IMR-90 (cell line): ENCODE results near the gene PHAF1. TPM values are rescaled to one million over a fixed set of nuclear protein-coding genes. Genes with fewer than 3 reads are reported as not detected.

ENCODE experiments used
- ATAC-seq: fragments of 200-7000 bp; cut with Tn5 transposase; 2 replicates; pipeline ENCODE4 v1.9.1; 2020; ENCODE audit warnings: low read depth, mild to moderate bottlenecking, moderate library complexity
- BruUV-seq: library from RNA; stranded (reverse); fragments of 400-500 nt; replicated peaks from 2 replicates; lab custom pipeline; 2021; lab: Mats Ljungman, UMichigan
- CTCF ChIA-PET: fragments of 300-600 bp; formaldehyde crosslinking; extraction: SDS; loops from one replicate; lab custom pipeline; 2021; ENCODE audit warnings: antibody characterized with exemption; lab: Yijun Ruan, JAX
- POLR2A ChIA-PET: fragments of 300-600 bp; sonication (Branson Sonifier 250); formaldehyde crosslinking; loops from one replicate; lab custom pipeline; 2022; ENCODE audit warnings: antibody characterized with exemption; ENCODE audit not compliant: unreplicated experiment; lab: Charles Lee
- DNase-seq: peaks from one replicate; pipeline ENCODE4 v3.0.0; 2013
- H2AFZ ChIP-seq: replicated peaks from 2 replicates; pipeline ENCODE3; 2013; ENCODE audit warnings: low read length, mild to moderate bottlenecking; ENCODE audit not compliant: poor library complexity
- H2AK5ac ChIP-seq: 2 replicates; pipeline ENCODE4 v1.6.1; 2013; ENCODE audit warnings: low read depth, low read length, inconsistent platforms
- H2AK9ac ChIP-seq: replicated peaks from 2 replicates; pipeline ENCODE3; 2013; ENCODE audit warnings: mild to moderate bottlenecking, low read depth, low read length, moderate library complexity; ENCODE audit not compliant: poor library complexity
- H2BK120ac ChIP-seq: 2 replicates; pipeline ENCODE4 v1.6.1; 2013; ENCODE audit warnings: low read depth, low read length, inconsistent platforms
- H2BK15ac ChIP-seq: 3 replicates; pipeline ENCODE4 v1.6.1; 2013; ENCODE audit warnings: low read depth, low read length, inconsistent platforms
- H2BK20ac ChIP-seq: 2 replicates; pipeline ENCODE4 v1.6.1; 2013; ENCODE audit warnings: low read depth, mild to moderate bottlenecking, inconsistent platforms, low read length, moderate library complexity
- H2BK5ac ChIP-seq: 2 replicates; pipeline ENCODE4 v1.6.1; 2013; ENCODE audit warnings: mild to moderate bottlenecking, low read depth, low read length, inconsistent platforms; ENCODE audit not compliant: poor library complexity, severe bottlenecking
- H3K14ac ChIP-seq: replicated peaks from 2 replicates; pipeline ENCODE4 v1.6.1; 2013; ENCODE audit warnings: low read depth, low read length, inconsistent platforms
- H3K18ac ChIP-seq: 2 replicates; pipeline ENCODE4 v1.6.1; 2013; ENCODE audit warnings: low read depth, low read length, control low read depth
- H3K23ac ChIP-seq: 2 replicates; pipeline ENCODE4 v1.6.1; 2013; ENCODE audit warnings: low read depth, low read length, inconsistent platforms
- H3K27ac ChIP-seq: 2 replicates; pipeline ENCODE4 v1.5.1; 2013; ENCODE audit warnings: mild to moderate bottlenecking, control low read depth, low read length; ENCODE audit not compliant: insufficient read depth
- H3K27me3 ChIP-seq: 2 replicates; pipeline ENCODE4 v1.6.1; 2013; ENCODE audit warnings: low read length; ENCODE audit not compliant: control insufficient read depth, insufficient read depth
- H3K36me3 ChIP-seq: 2 replicates; pipeline ENCODE4 v1.6.1; 2013; ENCODE audit warnings: low read length, mixed read lengths; ENCODE audit not compliant: control insufficient read depth, insufficient read depth
- H3K4ac ChIP-seq: 2 replicates; pipeline ENCODE4 v1.6.1; 2013; ENCODE audit warnings: low read depth, low read length, inconsistent platforms
- H3K4me1 ChIP-seq: 2 replicates; pipeline ENCODE4 v1.6.1; 2013; ENCODE audit warnings: low read length, mixed read lengths; ENCODE audit not compliant: control insufficient read depth, insufficient read depth
- H3K4me2 ChIP-seq: 2 replicates; pipeline ENCODE4 v1.6.1; 2013; ENCODE audit warnings: low read depth, mild to moderate bottlenecking, control low read depth, low read length, moderate library complexity
- H3K4me3 ChIP-seq: 2 replicates; pipeline ENCODE4 v1.5.1; 2013; ENCODE audit warnings: low read depth, mild to moderate bottlenecking, control low read depth, low read length, moderate library complexity; ENCODE audit not compliant: insufficient read depth
- H3K56ac ChIP-seq: 2 replicates; pipeline ENCODE4 v1.6.1; 2013; ENCODE audit warnings: low read length, inconsistent platforms; ENCODE audit not compliant: insufficient read depth; ENCODE audit errors: extremely low read depth
- H3K79me1 ChIP-seq, 2 experiments: 2 replicates each; pipeline ENCODE4 v1.6.1; 2013; ENCODE audit warnings: low read length in 2 of 2, inconsistent platforms in 1 of 2, low read depth in 1 of 2
- H3K9ac ChIP-seq: 2 replicates; pipeline ENCODE4 v1.6.1; 2013; ENCODE audit warnings: low read depth, low read length, control low read depth
- H3K9me1 ChIP-seq: 2 replicates; pipeline ENCODE4 v1.6.1; 2013; ENCODE audit warnings: low read length, inconsistent platforms; ENCODE audit not compliant: insufficient read depth
- H3K9me3 ChIP-seq: 2 replicates; pipeline ENCODE4 v1.6.1; 2013; ENCODE audit warnings: low read length; ENCODE audit not compliant: control insufficient read depth, insufficient read depth
- H4K20me1 ChIP-seq: 2 replicates; pipeline ENCODE4 v1.6.1; 2013; ENCODE audit warnings: low read length, inconsistent platforms; ENCODE audit not compliant: insufficient read depth
- H4K5ac ChIP-seq: 2 replicates; pipeline ENCODE4 v1.6.1; 2013; ENCODE audit warnings: mild to moderate bottlenecking, low read depth, low read length, control low read depth
- H4K8ac ChIP-seq, 2 experiments: 2 replicates each; pipeline ENCODE4 v1.6.1; 2013; ENCODE audit warnings: low read depth in 2 of 2, low read length in 2 of 2, control low read depth in 1 of 2, inconsistent platforms in 1 of 2
- H4K91ac ChIP-seq: 2 replicates; pipeline ENCODE4 v1.6.1; 2013; ENCODE audit warnings: low read depth, low read length, inconsistent platforms; ENCODE audit not compliant: insufficient read depth
- BHLHE40 ChIP-seq: fragments of 150-350 bp; IDR thresholded peaks from 2 replicates; pipeline ENCODE4 v1.6.1; 2016; ENCODE audit warnings: mild to moderate bottlenecking, low read depth, low read length
- CHD1 ChIP-seq: IDR thresholded peaks from 2 replicates; pipeline ENCODE4 v1.6.1; 2012; ENCODE audit warnings: low read depth, low read length, improper control_type of control experiment
- RFX5 ChIP-seq: IDR thresholded peaks from 2 replicates; pipeline ENCODE4 v1.8.0; 2012; ENCODE audit warnings: low read depth, mild to moderate bottlenecking, low read length, moderate library complexity
- USF2 ChIP-seq: fragments of 150-350 bp; IDR thresholded peaks from 2 replicates; pipeline ENCODE4 v1.6.1; 2017; ENCODE audit warnings: mild to moderate bottlenecking, antibody characterized with exemption, low read length, low read depth
- WGBS, 2 experiments: methylation state at CpG; one replicate each; pipeline versions ENCODE4 v1.1.5 to v1.1.7; 2013; ENCODE audit warnings: missing lambda C conversion rate in 2 of 2; ENCODE audit not compliant: insufficient read length in 1 of 2; ENCODE audit errors: extremely low coverage in 2 of 2; 5-methylcytosine and 5-hydroxymethylcytosine counted together
- dilution Hi-C: fragments of 300-500 bp; cut with HindIII; formaldehyde crosslinking; loops from one replicate; pipeline ENCODE4 v1.14.3; 2018; ENCODE audit warnings: low sequenced_read_pairs; ENCODE audit not compliant: unreplicated experiment
- in situ Hi-C: fragments of 300-500 bp; cut with MboI; formaldehyde crosslinking; loops from 3 replicates; pipeline ENCODE4 v1.14.3; 2019; ENCODE audit warnings: low sequenced_read_pairs, inconsistent platforms, mixed read lengths
- intact Hi-C: fragments of 100-400 bp; cut with micrococcal nuclease; formaldehyde crosslinking; loops from 2 replicates; pipeline ENCODE4 v1.10.0; 2022
- polyA plus RNA-seq, 3 experiments: library from polyadenylated mRNA; depleted of rRNA; stranded (reverse); fragments of >200 nt; gene quantifications; 2 replicates each; pipeline ENCODE4 v1.2.3, GENCODE V29; 2012; ENCODE audit warnings: low replicate concordance in 1 of 3
- total RNA-seq: library from RNA; depleted of rRNA; stranded (reverse); fragments of >200 nt; gene quantifications from 2 replicates; pipeline ENCODE4 v1.2.3, GENCODE V29; 2012

Gene PHAF1
- total and polyA plus RNA-seq, 2 of the 4 experiments (the other 2 are of a cell fraction), result 14.0 to 19.8 TPM

- ATAC-seq, result no peak
Observed at GRCh38 chr16:67157892-67158635, 48.3 kb downstream of the PHAF1 start.

More at GRCh38 chr16:67157892-67158635, 48.3 kb downstream of the PHAF1 start:
- Histone ChIP-seq H3K56ac (no peak overlapping the region), H3K14ac (no peak overlapping the region), H3K27ac (no peak overlapping the region), H3K36me3 (no peaks in the 10 kb centered on the region), H3K4me1 (peaks cover 6% of the 10 kb centered on the region; the same call in 1 of the 2 replicates), H2AFZ (no peak overlapping the region), H3K9ac (no peak overlapping the region), H3K9me3 (no peaks in the 10 kb centered on the region), H3K4me3 (no peak overlapping the region), H2BK120ac (no peak overlapping the region), H2BK20ac (no peak overlapping the region), H4K5ac (no peak overlapping the region), H3K18ac (no peak overlapping the region), H4K91ac (no peak overlapping the region), H3K4ac (no peak overlapping the region), H4K8ac (no peak overlapping the region), H3K9me1 (peaks cover 5% of the 10 kb centered on the region; the same call in 1 of the 2 replicates), H3K79me1 (peaks cover 10 to 25% of the 10 kb centered on the region in 2 experiments; a peak in 2 of 4 replicates), H2BK5ac (no peak overlapping the region), H3K4me2 (no peak overlapping the region), H2AK5ac (no peak overlapping the region; the same call in 1 of the 2 replicates), H2AK9ac (no peak overlapping the region), H3K23ac (no peak overlapping the region), H4K20me1 (peaks cover 30% of the 10 kb centered on the region), H3K27me3 (peaks cover 1% of the 10 kb centered on the region; the same call in 1 of the 2 replicates), H2BK15ac (no peak overlapping the region)
- intact Hi-C loops, result loop anchor here (10.0 kb wide), 1 partner anchor 263 kb away; no protein-coding TSS in a partner anchor
- WGBS, 2 experiments, result 41% methylated on average over 2 of the region's 7 CpGs; no CpG with 5 or more reads in 1 of the 2 experiments
- POLR2A ChIA-PET, result no interaction called here
- DNase-seq, result no peak
- CTCF ChIA-PET, result interaction anchor here (0.9 kb wide), 1 partner anchor 27 kb away, joined by 3 read pairs; no protein-coding TSS in a partner anchor
- dilution Hi-C loops, result no loop called here
- in situ Hi-C loops, result loop anchor here (5.0 kb wide), 1 partner anchor 196 kb away; the partner anchor contains the start of gene CES3
- no TSS peak for BruUV-seq
- TF ChIP-seq CHD1 (no peak), RFX5 (no peak), BHLHE40 (no peak), USF2 (no peak)
